GM23338 (cell line): ENCODE measurements around the gene AGAP1. TPM values are rescaled to one million over a fixed set of nuclear protein-coding genes. Genes with fewer than 3 reads are reported as not detected.

Experiments
- ATAC-seq: fragments of 200-7000 bp; cut with Tn5 transposase; 3 replicates; pipeline ENCODE4 v1.9.1; 2020
- DNase-seq: peaks from one replicate; pipeline ENCODE4 v3.0.0-alpha.2; 2015; ENCODE audit warnings: low spot score
- H2AFZ ChIP-seq: fragments of 200-600 bp; sonication (generic); 2 replicates; pipeline ENCODE4 v1.8.0; 2016; ENCODE audit warnings: antibody characterized with exemption, mild to moderate bottlenecking, moderate library complexity
- H3F3A ChIP-seq: fragments of 200-600 bp; sonication (generic); replicated peaks from 2 replicates; pipeline ENCODE4 v1.8.0; 2017; ENCODE audit warnings: antibody characterized with exemption, mixed run types, low read depth
- H3K27ac ChIP-seq: fragments of 200-600 bp; sonication (generic); 2 replicates; pipeline ENCODE4 v1.6.1; 2016; ENCODE audit warnings: low read depth
- H3K27me3 ChIP-seq: fragments of 200-600 bp; sonication (generic); 2 replicates; pipeline ENCODE4 v1.8.0; 2016; ENCODE audit warnings: mild to moderate bottlenecking, mixed run types, moderate library complexity; ENCODE audit not compliant: insufficient read depth
- H3K36me3 ChIP-seq: fragments of 200-600 bp; sonication (generic); 2 replicates; pipeline ENCODE4 v1.8.0; 2016; ENCODE audit warnings: mild to moderate bottlenecking; ENCODE audit not compliant: insufficient read depth
- H3K4me1 ChIP-seq: fragments of 200-600 bp; sonication (generic); 2 replicates; pipeline ENCODE4 v1.8.0; 2016; ENCODE audit warnings: mild to moderate bottlenecking, moderate library complexity; ENCODE audit not compliant: insufficient read depth
- H3K4me2 ChIP-seq: fragments of 200-600 bp; sonication (generic); 2 replicates; pipeline ENCODE4 v1.7.1; 2017; ENCODE audit warnings: mixed run types
- H3K4me3 ChIP-seq: fragments of 200-600 bp; sonication (generic); 2 replicates; pipeline ENCODE4 v1.6.1; 2016; ENCODE audit warnings: mixed run types
- H3K79me2 ChIP-seq: fragments of 200-600 bp; sonication (generic); replicated peaks from 2 replicates; pipeline ENCODE4 v1.8.0; 2017; ENCODE audit warnings: mild to moderate bottlenecking; ENCODE audit not compliant: insufficient read depth
- H3K9me2 ChIP-seq: fragments of 200-600 bp; sonication (generic); 2 replicates; pipeline ENCODE4 v1.8.0; 2017; ENCODE audit not compliant: insufficient read depth
- H4K20me1 ChIP-seq: fragments of 200-600 bp; sonication (generic); replicated peaks from 2 replicates; pipeline ENCODE4 v1.8.0; 2017; ENCODE audit warnings: mild to moderate bottlenecking; ENCODE audit not compliant: insufficient read depth
- H3K27ac Mint-ChIP-seq: 2 replicates; pipeline ENCODE4 v1.8.0; 2020; ENCODE audit warnings: inconsistent platforms, mild to moderate bottlenecking, moderate library complexity, mixed read lengths
- H3K27me3 Mint-ChIP-seq: 3 replicates; pipeline ENCODE4 v1.8.0; 2022; ENCODE audit warnings: low read depth, mild to moderate bottlenecking, moderate library complexity, mixed read lengths, inconsistent platforms; ENCODE audit not compliant: insufficient read depth, poor library complexity
- H3K36me3 Mint-ChIP-seq: 3 replicates; pipeline ENCODE4 v1.8.0; 2021; ENCODE audit warnings: low read depth, mild to moderate bottlenecking, inconsistent platforms, moderate library complexity, mixed read lengths
- H3K4me1 Mint-ChIP-seq: 3 replicates; pipeline ENCODE4 v1.8.0; 2020; ENCODE audit warnings: mild to moderate bottlenecking, inconsistent platforms, mixed read lengths
- H3K4me3 Mint-ChIP-seq: 3 replicates; pipeline ENCODE4 v1.8.0; 2021; ENCODE audit warnings: moderate library complexity, mild to moderate bottlenecking, inconsistent platforms, mixed read lengths
- H3K9me3 Mint-ChIP-seq: 3 replicates; pipeline ENCODE4 v1.8.0; 2020; ENCODE audit warnings: moderate library complexity, mild to moderate bottlenecking, inconsistent platforms, mixed read lengths
- CREB1 ChIP-seq: fragments of 250-450 bp; sonication (Bioruptor Pico); IDR thresholded peaks from 2 replicates; pipeline ENCODE4 v1.5.0; 2020; ENCODE audit warnings: low read depth, mild to moderate bottlenecking, moderate library complexity
- CTCF ChIP-seq, 2 experiments: fragments of 200-600 bp in 1 of 2; sonication (generic) in 1 of 2; conservative IDR thresholded peaks; 2 replicates each; pipeline versions ENCODE4 v1.5.1 to v1.6.1; 2016 to 2017; ENCODE audit warnings: antibody characterized with exemption in 2 of 2, low read depth in 2 of 2, mild to moderate bottlenecking in 2 of 2, moderate library complexity in 1 of 2
- ETS1 ChIP-seq: IDR thresholded peaks from 2 replicates; pipeline ENCODE4 v1.6.1; 2016; ENCODE audit warnings: antibody characterized with exemption
- EZH2phosphoT487 ChIP-seq: fragments of 200-600 bp; sonication (generic); IDR thresholded peaks from one replicate; pipeline ENCODE4 v1.8.1; 2018; ENCODE audit warnings: antibody characterized with exemption; ENCODE audit not compliant: unreplicated experiment
- POLR2AphosphoS5 ChIP-seq: IDR thresholded peaks from 2 replicates; pipeline ENCODE4 v1.6.1; 2016; ENCODE audit warnings: antibody characterized with exemption, low read depth
- REST ChIP-seq: IDR thresholded peaks from one replicate; pipeline ENCODE4 v1.6.1; 2018; ENCODE audit warnings: antibody characterized with exemption; ENCODE audit not compliant: unreplicated experiment
- STAT1 ChIP-seq: IDR thresholded peaks from one replicate; pipeline ENCODE4 v1.6.1; 2016; ENCODE audit warnings: antibody characterized with exemption; ENCODE audit not compliant: unreplicated experiment
- ZNF114 ChIP-seq: fragments of 250-450 bp; sonication (Bioruptor Pico); IDR thresholded peaks from 2 replicates; pipeline ENCODE4 v1.5.0; 2020; ENCODE audit warnings: mild to moderate bottlenecking, moderate library complexity
- ZNF331 ChIP-seq: fragments of 250-450 bp; sonication (Bioruptor Pico); IDR thresholded peaks from 2 replicates; pipeline ENCODE4 v1.5.0; 2020; ENCODE audit warnings: low read depth, mild to moderate bottlenecking, moderate library complexity
- polyA plus RNA-seq: library from polyadenylated mRNA; unstranded; fragments of >200 nt; fragmentation: Nextera tagmentation; extraction: Ambion mirVana; gene quantifications from 2 replicates; pipeline ENCODE4 v1.2.1, GENCODE V29; 2016
- total RNA-seq: library from RNA; depleted of rRNA; stranded (reverse); fragments of >200 nt; shearing (Covaris generic); gene quantifications from 2 replicates; pipeline ENCODE4 v1.2.3, GENCODE V29; 2014

The AGAP1 gene
- total and polyA plus RNA-seq, 2 experiments from 2014 or later, result 13.3 to 27.9 TPM

GRCh38 chr2:235957251-235957650 lies 463.4 kb downstream of the AGAP1 start:
- no peak overlapping the region for H3K4me3 Mint-ChIP-seq
- ATAC-seq (no peak), DNase-seq (no peak)
- no peak for TF ChIP-seq CTCF (conservative IDR thresholded peaks at IDR 0.05; ENCODE audit: low read depth in 2 of 2)
- TF ChIP-seq ZNF331 (CRISPR knock-in tag), result no peak
- no peak for TF ChIP-seq ETS1
- no peak for TF ChIP-seq STAT1
- no peak for TF ChIP-seq ZNF114 (CRISPR knock-in tag)
- TF ChIP-seq EZH2phosphoT487, result no peak
- TF ChIP-seq POLR2AphosphoS5, result no peak
- Histone ChIP-seq H3K27ac (no peak overlapping the region), H3K4me3 (no peak overlapping the region), H3F3A (no peaks in the 10 kb centered on the region), H3K9me2 (no peaks in the 10 kb centered on the region), H3K4me2 (no peak overlapping the region), H4K20me1 (peaks cover 12% of the 10 kb centered on the region; the same call in 1 of the 2 replicates), H3K79me2 (no peaks in the 10 kb centered on the region), H3K36me3 (no peaks in the 10 kb centered on the region), H3K4me1 (peaks cover 8% of the 10 kb centered on the region), H3K27me3 (no peaks in the 10 kb centered on the region), H2AFZ (no peak overlapping the region)
- peaks cover 7% of the 10 kb centered on the region for H3K27me3 Mint-ChIP-seq
- no peaks in the 10 kb centered on the region; the same call in 2 of the 3 replicates for H3K36me3 Mint-ChIP-seq
- H3K27ac Mint-ChIP-seq, result no peak overlapping the region
- peaks cover 24% of the 10 kb centered on the region for H3K4me1 Mint-ChIP-seq
- H3K9me3 Mint-ChIP-seq, result no peaks in the 10 kb centered on the region

- DNase-seq (no peak), ATAC-seq (peak; percentile 49)
- no peaks in the 10 kb centered on the region for H3K27me3 ChIP-seq
- H3K4me2 ChIP-seq, result no peak overlapping the region
- H2AFZ ChIP-seq, result no peak overlapping the region
- Mint-ChIP-seq H3K9me3 (no peaks in the 10 kb centered on the region), H3K27me3 (peaks cover 7% of the 10 kb centered on the region), H3K4me1 (peaks cover 16% of the 10 kb centered on the region), H3K36me3 (no peaks in the 10 kb centered on the region; the same call in 2 of the 3 replicates), H3K4me3 (no peak overlapping the region), H3K27ac (no peak overlapping the region)
- H4K20me1 ChIP-seq, result peaks cover 12% of the 10 kb centered on the region; the same call in 1 of the 2 replicates
- no peak overlapping the region for H3K4me3 ChIP-seq
- H3K79me2 ChIP-seq, result no peaks in the 10 kb centered on the region
- no peaks in the 10 kb centered on the region for H3K9me2 ChIP-seq
- H3K27ac ChIP-seq, result no peak overlapping the region
- peaks cover 5% of the 10 kb centered on the region; the same call in 1 of the 2 replicates for H3K4me1 ChIP-seq
- H3K36me3 ChIP-seq, result no peaks in the 10 kb centered on the region
- H3F3A ChIP-seq, result no peaks in the 10 kb centered on the region
- no peak for TF ChIP-seq POLR2AphosphoS5
- TF ChIP-seq REST, result no peak
- TF ChIP-seq CREB1 (CRISPR knock-in tag), result no peak
- no peak for TF ChIP-seq ZNF114 (CRISPR knock-in tag)
Measured at GRCh38 chr2:235958221-235958930, 464.5 kb downstream of the AGAP1 start.
